ENCODE measurements around the gene NOP56.
"Not testable (repeated sequence)": the region's sequence is repeated elsewhere in the genome, so short reads cannot be mapped to it uniquely, and the experiment has no call there.

Gene NOP56

DNA sequence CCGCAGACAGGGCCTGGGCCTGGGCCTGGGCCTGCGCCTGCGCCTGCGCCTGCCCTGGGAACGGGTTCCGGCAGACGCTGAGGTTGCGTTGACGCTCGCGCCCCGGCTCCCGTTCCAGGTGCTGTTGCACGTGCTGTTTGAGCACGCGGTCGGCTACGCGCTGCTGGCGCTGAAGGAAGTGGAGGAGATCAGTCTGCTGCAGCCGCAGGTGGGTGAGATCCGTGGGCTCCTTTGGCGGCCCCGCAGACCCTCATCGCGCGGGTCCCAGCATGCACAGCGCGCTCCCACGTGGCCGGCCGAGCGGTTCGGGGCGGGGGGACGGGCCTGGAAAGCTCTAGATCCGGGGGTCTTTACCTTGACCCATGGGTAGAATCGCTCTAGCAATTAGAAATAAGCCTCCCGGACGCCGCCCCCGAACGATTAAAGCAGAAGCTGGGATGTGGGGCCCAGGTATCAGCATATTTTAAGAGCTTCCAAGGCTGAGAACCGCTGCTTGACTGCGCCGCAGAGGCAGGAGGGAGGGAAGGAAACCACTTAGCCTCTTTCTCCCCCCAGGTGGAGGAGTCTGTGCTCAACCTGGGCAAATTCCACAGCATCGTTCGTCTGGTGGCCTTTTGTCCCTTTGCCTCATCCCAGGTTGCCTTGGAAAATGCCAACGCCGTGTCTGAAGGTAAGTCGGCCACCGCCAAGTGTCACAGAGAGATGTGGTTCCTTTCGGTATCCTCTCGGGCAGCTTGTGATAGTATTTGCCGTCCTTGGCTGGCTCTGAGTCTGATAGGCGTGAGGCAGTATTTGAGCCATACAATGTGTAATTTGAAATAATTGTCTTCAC, 508 bp downstream of the NOP56 start:
- no peak for DNase-seq

DNA sequence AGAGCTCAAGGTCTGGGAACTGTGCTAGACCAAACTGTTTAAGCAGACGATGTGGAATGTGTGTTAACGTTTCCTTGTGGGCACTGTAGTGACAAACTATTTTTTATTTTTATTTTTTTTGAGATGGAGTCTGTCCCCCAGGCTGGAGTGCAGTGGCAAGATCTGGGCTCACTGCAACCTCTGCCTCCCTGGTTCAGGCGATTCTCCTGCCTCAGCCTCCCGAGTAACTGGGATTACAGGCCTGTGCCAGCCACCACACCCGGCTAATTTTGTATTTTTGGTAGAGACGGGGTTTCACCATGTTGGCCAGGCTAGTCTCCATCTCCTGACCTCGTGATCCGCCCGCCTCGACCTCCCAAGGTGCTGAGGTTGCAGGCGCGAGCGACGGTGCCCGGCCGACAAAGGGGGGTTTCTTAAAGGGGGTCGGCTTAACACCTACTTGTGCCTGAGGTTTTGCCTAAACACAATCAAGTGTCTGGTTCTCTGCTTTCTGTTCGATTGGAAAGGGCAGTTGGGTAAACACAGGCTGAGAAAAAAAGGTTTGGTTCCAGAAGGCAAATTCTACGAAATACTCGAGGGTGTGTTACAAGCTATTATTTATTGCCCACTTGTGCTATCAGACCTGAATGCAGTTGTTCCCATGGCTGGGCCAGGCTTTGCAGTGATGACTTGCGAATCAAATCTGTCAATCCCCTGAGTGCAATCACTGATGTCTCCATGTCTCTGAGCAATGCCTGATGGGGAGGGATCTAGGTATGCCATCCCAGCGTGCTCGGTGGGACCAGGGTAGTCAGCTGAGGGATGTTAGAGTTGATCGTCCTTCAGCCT, 1.3 kb downstream of the NOP56 start:
- no peak for DNase-seq

DNA sequence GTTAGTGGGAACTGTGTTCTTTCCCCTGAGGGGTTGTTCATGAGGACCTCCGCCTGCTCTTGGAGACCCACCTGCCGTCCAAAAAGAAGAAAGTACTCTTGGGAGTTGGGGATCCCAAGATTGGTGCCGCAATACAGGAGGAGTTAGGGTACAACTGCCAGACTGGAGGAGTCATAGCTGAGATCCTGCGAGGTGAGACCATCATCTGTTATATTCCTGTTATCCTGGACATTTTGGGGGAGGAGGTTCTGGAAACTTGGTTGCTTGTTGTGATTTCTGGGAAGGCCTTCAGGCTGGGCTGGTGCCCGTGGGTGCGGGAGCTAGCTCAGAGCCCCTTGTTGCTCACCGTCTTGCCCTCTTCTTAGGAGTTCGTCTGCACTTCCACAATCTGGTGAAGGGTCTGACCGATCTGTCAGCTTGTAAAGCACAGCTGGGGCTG, 2.0 kb downstream of the NOP56 start:
- no peak for DNase-seq

DNA sequence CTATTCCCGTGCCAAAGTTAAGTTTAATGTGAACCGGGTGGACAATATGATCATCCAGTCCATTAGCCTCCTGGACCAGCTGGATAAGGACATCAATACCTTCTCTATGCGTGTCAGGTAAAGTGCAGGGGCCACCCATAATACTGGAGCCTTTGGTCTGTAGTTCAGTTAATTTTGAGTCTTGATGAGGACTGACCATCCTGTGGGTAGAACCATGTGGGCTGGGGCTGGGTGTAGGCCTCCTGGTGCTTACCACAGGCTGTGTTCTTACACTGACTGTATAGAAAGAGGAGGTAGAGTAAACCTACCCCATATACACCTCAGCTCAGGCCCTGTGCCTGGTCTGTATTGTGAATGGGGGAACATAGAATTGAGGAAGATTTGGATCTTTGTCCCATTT, 2.4 kb downstream of the NOP56 start:
- DNase-seq = no peak

DNA sequence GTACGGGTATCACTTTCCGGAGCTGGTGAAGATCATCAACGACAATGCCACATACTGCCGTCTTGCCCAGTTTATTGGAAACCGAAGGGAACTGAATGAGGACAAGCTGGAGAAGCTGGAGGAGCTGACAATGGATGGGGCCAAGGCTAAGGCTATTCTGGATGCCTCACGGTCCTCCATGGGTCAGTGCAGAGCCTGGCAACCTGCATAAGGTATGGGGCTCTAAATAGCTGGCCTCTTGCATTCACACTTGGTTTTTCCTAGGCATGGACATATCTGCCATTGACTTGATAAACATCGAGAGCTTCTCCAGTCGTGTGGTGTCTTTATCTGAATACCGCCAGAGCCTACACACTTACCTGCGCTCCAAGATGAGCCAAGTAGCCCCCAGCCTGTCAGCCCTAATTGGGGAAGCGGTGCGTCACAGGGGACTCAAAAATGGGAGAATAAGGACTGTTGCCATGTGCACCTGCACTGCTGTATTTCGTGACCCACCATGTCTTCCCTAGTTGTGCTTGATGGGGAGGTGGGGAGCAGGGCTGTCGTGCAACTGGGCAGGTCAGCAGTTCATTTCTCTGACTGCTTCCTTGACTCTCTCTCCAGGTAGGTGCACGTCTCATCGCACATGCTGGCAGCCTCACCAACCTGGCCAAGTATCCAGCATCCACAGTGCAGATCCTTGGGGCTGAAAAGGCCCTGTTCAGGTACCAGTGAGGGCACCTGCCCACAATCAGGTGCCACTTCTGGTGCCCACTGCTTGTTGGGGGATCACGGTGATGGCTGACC, 3.1 kb downstream of the NOP56 start:
- DNase-seq = no peak

DNA sequence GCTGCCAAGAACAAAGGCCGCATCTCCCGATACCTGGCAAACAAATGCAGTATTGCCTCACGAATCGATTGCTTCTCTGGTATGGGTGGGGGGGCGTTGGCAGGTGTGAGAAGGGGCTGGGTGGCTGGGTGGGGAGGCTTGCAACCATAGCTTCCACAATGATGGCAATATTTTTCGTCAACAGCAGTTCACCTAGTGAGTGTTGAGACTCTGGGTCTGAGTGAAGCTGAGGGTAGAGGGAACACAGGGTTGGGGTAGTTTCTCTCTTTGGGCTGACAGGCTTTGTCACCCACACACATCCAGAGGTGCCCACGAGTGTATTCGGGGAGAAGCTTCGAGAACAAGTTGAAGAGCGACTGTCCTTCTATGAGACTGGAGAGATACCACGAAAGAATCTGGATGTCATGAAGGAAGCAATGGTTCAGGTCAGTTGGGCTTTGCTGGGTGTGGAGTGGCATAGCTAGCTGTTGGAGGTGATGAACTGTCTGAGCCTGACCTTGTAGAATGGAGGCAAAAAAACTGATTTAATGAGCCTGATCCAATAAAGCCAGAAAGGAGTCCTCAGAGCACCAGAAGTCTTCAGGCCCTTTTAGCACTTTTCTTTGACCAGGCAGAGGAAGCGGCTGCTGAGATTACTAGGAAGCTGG, 4.2 kb downstream of the NOP56 start:
- no peak for DNase-seq

DNA sequence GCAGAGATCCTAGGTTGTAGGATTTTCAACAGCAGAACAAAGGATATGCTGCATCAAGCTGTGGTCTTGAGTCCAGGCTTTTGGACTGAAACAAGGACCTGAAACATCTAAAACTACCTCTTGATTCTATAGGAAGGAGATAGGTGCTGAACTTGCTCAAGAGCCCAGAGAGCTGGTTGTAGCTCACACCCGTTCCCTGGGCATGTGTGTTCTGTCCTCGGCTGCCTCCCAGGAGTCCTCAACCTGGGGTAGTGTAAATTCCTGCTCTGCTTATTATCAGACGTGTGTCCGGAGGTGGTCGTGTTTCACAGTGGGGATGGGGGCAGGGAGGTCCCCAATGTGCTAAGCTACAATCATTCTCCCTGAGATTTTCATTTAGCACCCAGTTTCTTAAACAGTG, 4.8 kb downstream of the NOP56 start:
- DNase-seq = no peak

DNA sequence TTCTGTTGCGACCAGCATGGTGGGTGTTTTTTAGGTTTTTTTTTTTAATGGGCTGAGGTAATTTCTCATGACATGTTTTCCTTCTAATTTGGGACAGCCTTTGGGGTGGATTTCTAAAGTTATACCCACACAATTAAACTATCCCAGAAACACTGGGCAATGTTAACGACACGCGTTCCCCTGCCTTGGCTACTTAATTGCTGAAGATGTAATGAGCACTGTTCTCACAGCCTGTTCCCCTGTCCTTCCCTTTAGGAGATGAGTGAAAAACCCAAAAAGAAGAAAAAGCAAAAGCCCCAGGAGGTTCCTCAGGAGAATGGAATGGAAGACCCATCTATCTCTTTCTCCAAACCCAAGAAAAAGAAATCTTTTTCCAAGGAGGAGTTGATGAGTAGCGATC, 5.2 kb downstream of the NOP56 start:
- no peak for DNase-seq

DNA sequence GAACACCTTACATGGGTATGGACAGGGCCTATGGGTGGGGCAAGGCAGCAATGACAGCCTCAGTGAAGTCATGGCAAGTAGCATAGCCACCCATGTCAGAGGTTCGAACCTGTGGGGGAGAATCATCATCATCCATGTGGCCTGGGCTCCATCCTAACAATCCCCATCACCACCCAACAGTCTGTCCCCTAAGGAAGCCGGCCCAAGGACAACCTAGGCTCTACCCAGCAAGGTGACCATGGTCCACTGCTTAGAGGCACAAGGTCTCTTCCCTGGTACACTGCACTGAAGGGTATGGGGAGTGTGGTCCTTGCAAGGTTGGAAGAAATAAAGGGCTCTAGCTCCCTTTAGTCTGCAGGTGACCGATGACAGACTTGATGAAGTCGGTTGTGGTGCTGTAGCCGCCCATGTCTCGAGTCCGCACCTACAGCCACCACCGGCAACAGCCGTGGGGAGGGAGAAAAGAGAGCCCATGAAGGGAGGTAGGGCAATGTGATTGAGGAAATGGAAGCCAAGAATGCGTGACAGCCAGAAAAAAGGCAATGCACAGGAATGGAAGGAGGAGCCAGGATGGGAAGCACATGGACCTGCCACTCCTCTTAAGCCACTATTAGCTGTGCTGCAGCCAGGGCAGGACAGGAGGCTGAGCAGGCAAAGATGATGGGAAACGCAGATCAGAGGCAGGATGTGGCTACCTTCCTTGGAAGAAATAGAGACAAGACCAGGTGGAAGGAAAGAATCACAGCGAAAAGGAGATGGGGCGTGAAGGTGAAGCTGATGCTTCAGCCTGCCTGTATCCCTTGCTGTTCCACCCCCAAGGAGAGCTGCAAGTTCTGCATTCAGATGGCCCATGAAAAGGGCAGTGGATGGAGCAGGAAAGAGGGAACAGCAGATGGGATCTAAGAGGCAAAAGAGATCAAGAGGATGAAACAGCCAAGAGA, 6.3 kb downstream of the NOP56 start:
- no peak for DNase-seq

DNA sequence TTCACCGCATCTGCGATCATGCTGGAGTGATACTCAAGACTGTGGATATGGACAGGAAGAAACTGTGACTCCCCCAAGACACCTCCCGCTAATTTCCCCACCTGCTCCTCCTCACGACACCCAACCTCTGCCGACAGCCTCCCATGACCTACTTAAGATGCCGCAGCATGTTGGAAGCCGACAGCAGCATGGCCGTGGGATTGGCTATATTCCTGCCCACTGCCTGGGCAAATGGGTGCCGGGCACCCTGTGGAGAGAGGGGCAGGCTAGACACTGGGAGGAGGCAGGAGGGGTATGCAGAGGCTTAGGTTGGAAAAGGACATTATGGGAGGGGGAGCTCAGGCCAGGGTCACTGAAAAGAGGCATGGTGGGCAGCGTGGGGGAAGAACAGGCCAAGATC, 7.1 kb downstream of the NOP56 start:
- DNase-seq = no peak

DNA sequence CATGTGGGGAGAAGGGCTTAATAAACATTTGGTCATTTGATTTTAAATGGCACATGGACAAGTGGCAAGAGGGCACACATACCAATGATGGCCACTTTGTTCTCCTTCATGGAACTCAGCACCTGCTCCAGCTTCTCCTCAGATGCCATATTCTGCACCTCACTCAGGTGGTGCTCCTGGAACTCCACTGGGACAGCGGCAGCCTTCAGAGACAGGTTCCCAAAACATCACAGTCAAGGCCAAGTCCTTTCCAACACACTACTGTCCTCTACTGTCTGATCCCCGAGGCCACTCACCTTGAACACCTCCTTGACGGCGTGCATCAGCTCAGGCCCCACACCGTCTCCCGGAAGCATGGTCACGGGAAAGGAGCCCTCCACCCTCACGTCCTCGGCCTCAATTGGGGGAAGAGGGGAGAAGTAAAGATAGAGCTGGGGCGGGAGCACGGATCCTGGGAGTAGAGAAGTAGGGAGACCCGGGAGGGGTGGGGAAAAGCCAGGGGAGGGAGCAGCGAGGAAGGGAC, 11.0 kb downstream of the NOP56 start:
- DNase-seq = no peak

DNA sequence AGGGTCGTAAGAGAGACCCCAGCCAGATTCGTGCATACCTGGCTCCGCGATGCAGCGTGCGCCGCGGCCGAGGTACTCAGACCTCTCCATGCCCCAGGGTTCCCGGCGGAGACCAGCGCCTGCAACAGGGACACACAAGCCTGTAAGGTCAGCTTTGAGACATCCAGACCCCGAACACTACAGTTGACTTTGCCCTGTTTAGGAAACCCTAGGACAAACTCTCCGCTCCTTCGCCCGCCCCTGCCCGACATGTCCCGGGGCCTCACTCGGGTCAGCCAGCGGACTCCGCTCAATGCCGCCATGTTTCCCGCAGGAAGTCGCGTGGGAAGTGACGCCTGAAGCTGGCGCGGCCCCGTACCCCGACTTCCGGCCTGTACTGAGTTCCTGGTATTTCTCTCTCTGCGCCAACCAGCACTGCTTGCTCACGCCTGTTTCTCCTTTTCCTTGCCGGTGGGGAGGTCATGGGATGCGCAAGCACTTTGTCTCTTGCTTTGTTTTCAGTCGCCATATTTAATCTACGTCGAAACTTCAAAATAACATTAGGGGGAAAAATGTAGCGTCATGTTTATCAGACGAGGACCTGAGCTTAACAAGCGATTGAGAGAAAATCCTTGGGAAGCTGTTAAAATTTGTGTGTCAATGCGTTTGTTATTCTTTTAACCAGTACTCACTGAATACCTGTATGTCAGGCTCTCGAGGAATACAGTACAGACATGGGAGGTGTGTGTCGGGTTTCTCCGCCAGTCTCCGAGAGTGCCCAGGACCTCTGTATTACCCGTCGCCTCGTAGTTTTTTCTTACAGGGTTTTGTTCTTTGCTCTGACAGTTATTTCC, 11.7 kb downstream of the NOP56 start, which contains the start of gene IDH3B:
Gene IDH3B, minus strand, starts transcription at position 330 of the 833 bp plus-strand sequence. Its CDS starts 28 bp downstream, at position 302.
- peak; percentile 72 for DNase-seq

DNA sequence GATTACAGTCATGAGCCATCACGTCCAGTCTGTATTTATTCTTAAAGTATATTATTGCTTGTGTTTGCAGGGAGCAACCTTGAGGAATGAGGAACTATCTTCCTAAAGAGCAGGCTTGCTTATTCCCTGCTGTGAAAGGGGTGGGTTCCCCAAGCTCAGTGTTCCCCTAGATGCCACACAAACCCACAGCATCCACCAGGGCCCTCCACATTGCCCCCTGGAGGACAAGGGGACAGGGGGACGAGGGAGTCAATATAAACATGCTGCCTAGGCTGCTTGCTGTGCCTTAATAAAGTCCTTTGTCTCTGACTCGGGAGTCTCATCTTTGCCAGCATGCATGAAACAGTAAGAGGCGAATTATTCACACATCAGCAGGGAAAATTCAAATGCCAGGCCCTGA, 19.5 kb downstream of the NOP56 start:
- no peak for DNase-seq

DNA sequence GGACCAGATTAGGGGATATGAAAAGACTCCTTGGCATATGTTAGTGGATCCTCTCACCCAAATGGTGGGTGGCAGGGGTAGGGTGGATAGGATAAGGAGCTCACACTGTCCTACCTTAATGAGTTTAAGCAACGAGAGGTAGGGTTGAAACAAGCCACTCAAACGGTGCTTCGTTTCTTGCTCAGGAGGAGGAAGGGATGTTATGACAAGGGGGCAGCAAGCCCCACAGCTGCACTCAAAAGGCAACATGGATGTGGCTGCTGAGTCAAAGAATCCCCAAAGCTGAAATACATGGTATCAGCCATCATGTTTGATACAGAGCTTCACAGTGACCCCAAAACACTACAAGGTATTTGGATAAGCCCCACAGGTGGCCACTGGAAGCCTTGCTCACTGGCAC, 20.0 kb downstream of the NOP56 start:
- no peak for DNase-seq

DNA sequence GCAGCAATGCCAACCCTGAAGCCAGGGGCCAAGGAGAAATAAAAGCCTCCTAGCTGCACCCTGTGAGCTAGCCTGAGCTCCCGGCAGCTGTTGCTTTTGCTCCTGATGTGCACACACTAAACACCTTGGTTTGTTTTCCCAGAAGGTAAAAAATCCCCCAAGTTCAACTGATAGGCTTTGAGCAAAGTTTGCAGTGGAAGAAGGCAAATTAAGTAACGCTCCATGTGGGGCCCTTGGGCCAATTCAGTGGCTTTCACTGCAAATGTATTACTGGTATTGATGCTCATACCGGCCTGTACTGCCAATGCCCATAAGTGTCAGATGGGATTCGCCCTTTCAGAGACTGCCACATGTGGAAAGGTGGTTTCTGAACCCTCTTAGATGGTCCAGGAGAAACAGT, 21.0 kb downstream of the NOP56 start:
- no peak for DNase-seq

DNA sequence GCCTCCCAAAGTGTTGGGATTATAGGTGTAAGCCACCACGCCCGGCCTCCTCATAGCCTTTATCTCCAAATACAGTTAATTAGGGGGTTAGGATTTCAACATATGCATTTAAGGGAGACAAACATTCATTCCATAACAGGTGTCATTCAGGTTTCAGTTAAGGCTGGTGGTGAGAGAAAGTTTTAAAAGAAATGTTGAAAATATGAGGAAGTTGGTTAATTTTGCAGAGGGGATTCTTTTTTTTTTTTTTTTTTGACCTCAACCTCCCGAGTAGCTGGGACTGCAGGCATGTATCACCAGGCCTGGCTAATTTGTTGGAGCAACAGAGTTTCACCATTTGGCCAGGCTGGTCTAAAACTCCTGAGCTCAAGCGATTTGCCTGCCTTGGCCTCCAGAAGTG, 27.6 kb downstream of the NOP56 start:
- no peak for DNase-seq

DNA sequence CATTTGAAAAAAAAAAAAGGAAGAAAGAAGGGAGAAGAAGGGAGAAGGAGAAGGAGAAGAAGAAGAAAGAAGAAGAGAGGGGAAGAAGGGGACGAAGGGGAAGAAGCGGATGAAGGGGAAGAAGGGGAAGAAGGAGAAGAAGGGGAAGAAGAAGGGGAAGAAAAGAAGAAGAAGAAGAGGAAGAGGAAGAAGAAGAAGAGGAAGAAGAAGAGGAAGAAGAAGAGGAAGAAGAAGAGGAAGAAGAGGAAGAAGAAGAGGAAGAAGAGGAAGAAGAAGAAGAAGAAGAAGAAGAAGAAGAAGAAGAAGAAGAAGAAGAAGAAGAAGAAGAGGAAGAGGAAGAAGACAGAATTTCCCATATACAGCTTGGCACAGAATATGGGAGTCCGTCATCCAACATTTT, 29.6 kb downstream of the NOP56 start:
- DNase-seq = not testable (repeated sequence)

DNA sequence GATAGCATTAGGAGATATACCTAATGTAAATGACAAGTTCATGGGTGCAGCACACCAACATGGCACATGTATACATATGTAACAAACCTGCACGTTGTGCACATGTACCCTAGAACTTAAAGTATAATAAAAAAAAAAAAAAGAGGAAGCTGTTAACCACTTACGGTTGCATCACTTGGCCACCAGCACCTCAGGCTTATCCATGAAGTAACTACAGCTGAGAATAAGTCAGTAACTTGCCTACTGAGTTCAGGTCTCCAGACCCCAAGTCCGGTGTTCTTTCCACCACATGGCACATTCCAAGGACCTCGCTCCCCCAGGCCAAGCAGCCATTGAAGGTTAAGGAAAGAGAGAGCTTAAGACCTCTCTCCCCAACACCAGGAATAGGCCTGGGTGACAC, 32.4 kb downstream of the NOP56 start:
- DNase-seq = not testable (repeated sequence)

DNA sequence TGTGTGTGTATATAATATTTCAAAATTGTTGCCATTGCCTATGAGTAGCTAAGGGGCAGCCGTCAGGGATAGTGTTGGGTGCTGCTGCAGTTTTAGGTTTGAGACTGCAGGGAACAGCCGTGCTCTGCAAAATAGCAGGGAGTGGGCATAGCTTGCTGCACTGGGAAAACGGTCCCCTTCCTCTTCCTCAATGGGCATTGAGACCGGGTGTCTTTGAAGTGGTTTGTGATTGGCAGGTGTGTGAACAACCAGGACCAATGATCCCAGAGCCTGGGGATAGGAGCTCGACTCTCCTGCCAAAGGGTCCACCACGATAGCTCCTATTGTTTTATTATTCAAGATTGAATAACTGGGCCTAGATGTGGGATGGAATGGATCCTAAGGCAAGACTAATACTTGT, 35.1 kb downstream of the NOP56 start:
- DNase-seq = no peak

DNA sequence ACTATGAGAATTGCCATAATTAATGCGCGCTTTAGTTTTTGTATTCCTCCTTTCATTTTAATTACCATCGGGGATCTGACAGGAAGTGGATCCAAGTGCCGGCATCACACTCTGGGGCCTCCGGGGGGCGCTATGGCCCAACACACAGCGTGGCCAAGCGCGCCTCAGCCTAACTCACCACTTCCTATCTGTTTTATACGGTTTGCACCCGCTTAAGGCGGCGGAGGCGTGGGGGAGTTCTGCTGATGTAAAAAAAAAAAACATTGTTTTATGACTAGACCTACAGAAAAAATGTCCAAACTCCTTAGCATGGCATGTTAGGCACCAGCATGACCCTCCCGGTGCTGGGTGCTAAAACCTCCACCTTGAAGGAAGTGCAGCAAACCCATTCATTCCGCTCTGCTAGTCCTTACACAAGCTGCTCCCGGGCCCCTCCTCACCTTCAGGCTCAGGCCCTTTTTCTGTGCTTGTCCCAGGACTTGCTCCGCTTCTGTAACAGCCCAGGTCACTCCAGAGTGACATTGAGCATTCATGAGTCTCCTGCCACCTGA, 35.7 kb downstream of the NOP56 start:
- DNase-seq = no peak
